H1 (cell line): ENCODE measurements around the gene MAP4K5. TPM values are rescaled to one million over a fixed set of nuclear protein-coding genes. Genes with fewer than 3 reads are reported as not detected.
A peak's percentile ranks its signal among the peaks of the same experiment; 100 is the strongest.

Source experiments
- MAX ChIP-seq: IDR thresholded peaks from 2 replicates; pipeline ENCODE4 v1.6.1; 2012; ENCODE audit warnings: inconsistent platforms
- polyA plus RNA-seq, 7 experiments: library from polyadenylated mRNA; depleted of rRNA in 3 of 7; stranded (reverse) in 5 of 7; unstranded in 2 of 7; fragments of >200 nt in 5 of 7; fragments of 200-250 nt in 2 of 7; gene quantifications; 1 replicate in 5 of 7; 2 replicates in 1 of 7; 4 replicates in 1 of 7; pipeline versions ENCODE4 v1.2.1 to v1.2.3, GENCODE V29; 2011 to 2013; ENCODE audit warnings: missing spikeins in 2 of 7, mixed read lengths in 2 of 7
- total RNA-seq: library from RNA; stranded (reverse); fragmentation: NEBNext Ultra II Directional; extraction: Animal tissue kit (Norgen Biotek cat#: 25700); gene quantifications from 2 replicates; pipeline ENCODE4 v1.2.1, GENCODE V29; 2021

MAP4K5 gene
- total and polyA plus RNA-seq, 2 of the 8 experiments (the other 6 are each of a cell fraction or from before 2014, with no cell fraction given), result 7.6 to 34.5 TPM

GRCh38 chr14:50388256-50388931 lies 144.0 kb downstream of the MAP4K5 start (continued):
- TF ChIP-seq MAX, result peak; percentile 69
